K562 (cell line): ENCODE data around the gene ZDHHC12. TPM values are rescaled to one million over a fixed set of nuclear protein-coding genes. Genes with fewer than 3 reads are reported as not detected.

Experiments used
- CBX1 ChIP-seq: sonication (generic); IDR thresholded peaks from 2 replicates; pipeline ENCODE4 v1.6.1; 2016; ENCODE audit warnings: antibody characterized with exemption, low read depth, mild to moderate bottlenecking
- CBX3 ChIP-seq, 2 experiments: IDR thresholded peaks; 1 replicate in 1 of 2; 2 replicates in 1 of 2; pipeline ENCODE4 v1.6.1; 2012; ENCODE audit warnings: inconsistent platforms in 2 of 2, low read length in 2 of 2, borderline replicate concordance in 1 of 2, control low read depth in 1 of 2
- FOXP1 ChIP-seq: sonication (generic); formaldehyde crosslinking; IDR thresholded peaks from 2 replicates; pipeline ENCODE4 v1.8.0; 2022; ENCODE audit warnings: mild to moderate bottlenecking, missing genetic modification reagents
- NFE2L1 ChIP-seq: fragments of 450-650 bp; IDR thresholded peaks from 2 replicates; pipeline ENCODE4 v1.6.1; 2016; ENCODE audit warnings: missing genetic modification characterization, low read depth, mild to moderate bottlenecking, missing compliant biosample characterization, moderate library complexity, borderline replicate concordance
- NR1H2 ChIP-seq: sonication (generic); formaldehyde crosslinking; IDR thresholded peaks from 2 replicates; pipeline ENCODE4 v1.4.0; 2020; ENCODE audit warnings: mild to moderate bottlenecking, missing genetic modification reagents
- SIN3A ChIP-seq, 2 experiments: fragments of 150-350 bp in 1 of 2; IDR thresholded peaks; 2 replicates each; pipeline ENCODE4 v1.6.1; 2011 to 2016; ENCODE audit warnings: borderline replicate concordance in 2 of 2, low read depth in 2 of 2, low read length in 2 of 2, mild to moderate bottlenecking in 2 of 2, moderate library complexity in 2 of 2; ENCODE audit not compliant: control insufficient read depth in 1 of 2
- STAT6 ChIP-seq: sonication (generic); formaldehyde crosslinking; IDR thresholded peaks from 2 replicates; pipeline ENCODE4 v1.8.1; 2023; ENCODE audit warnings: mild to moderate bottlenecking, missing genetic modification reagents
- TBL1XR1 ChIP-seq, 2 experiments: IDR thresholded peaks; 2 replicates each; pipeline ENCODE4 v1.6.1; 2012; ENCODE audit warnings: improper control_type of control experiment in 2 of 2, low read length in 2 of 2, mild to moderate bottlenecking in 1 of 2
- ZEB2 ChIP-seq: fragments of 450-650 bp; IDR thresholded peaks from 2 replicates; pipeline ENCODE4 v1.6.1; 2016
- ZFP36 ChIP-seq: fragments of 150-350 bp; IDR thresholded peaks from 2 replicates; pipeline ENCODE4 v1.6.1; 2018; ENCODE audit warnings: low read length, low read depth; ENCODE audit not compliant: partially characterized antibody
- ZNF217 ChIP-seq: sonication (generic); formaldehyde crosslinking; IDR thresholded peaks from 2 replicates; pipeline ENCODE4 v1.8.0; 2022; ENCODE audit warnings: mild to moderate bottlenecking, missing genetic modification reagents
- ZNF24 ChIP-seq: fragments of 450-650 bp; IDR thresholded peaks from 2 replicates; pipeline ENCODE4 v1.6.1; 2016
- polyA plus RNA-seq, 8 experiments: library from polyadenylated mRNA; depleted of rRNA in 4 of 8; stranded (reverse) in 5 of 8; unstranded in 3 of 8; fragments of >200 nt; fragmentation: Nextera tagmentation in 2 of 8; fragmentation: Illumina TruSeq in 1 of 8; extraction: Ambion mirVana in 2 of 8; extraction: Trizol in 1 of 8; gene quantifications; 2 replicates each; pipeline versions ENCODE4 v1.2.1 to v1.2.3, GENCODE V29; 2011 to 2014; ENCODE audit warnings: inconsistent platforms in 1 of 8, missing spikeins in 1 of 8
- total RNA-seq, 7 experiments: library from RNA; depleted of rRNA in 6 of 7; stranded (reverse); fragments of >200 nt in 6 of 7; fragmentation: Illumina TruSeq in 2 of 7; extraction: Trizol in 2 of 7; gene quantifications; 2 replicates each; pipeline versions ENCODE4 v1.2.1 to v1.2.3, GENCODE V29; 2011 to 2021; ENCODE audit warnings: low replicate concordance in 1 of 7
- TF ChIP-seq, protein P1 (sequence below): fragments of 450-650 bp; IDR thresholded peaks from 2 replicates; pipeline ENCODE4 v1.6.1; 2016; ENCODE audit warnings: borderline replicate concordance
- TF ChIP-seq, protein P2 (sequence below): sonication (generic); formaldehyde crosslinking; IDR thresholded peaks from 2 replicates; pipeline ENCODE4 v1.9.0; 2022; ENCODE audit warnings: mild to moderate bottlenecking, missing genetic modification reagents
- TF ChIP-seq, protein P3 (sequence below): fragments of 250-450 bp; sonication (Bioruptor Pico); IDR thresholded peaks from 2 replicates; pipeline ENCODE4 v1.5.0; 2020; ENCODE audit warnings: mild to moderate bottlenecking, borderline replicate concordance

ZDHHC12 gene
- total and polyA plus RNA-seq, 9 of the 15 experiments (the other 6 are each of a cell fraction or from before 2014, with no cell fraction given): 0.21 to 38.0 (median 13.8) TPM

- no peak for TF ChIP-seq TBL1XR1 (IDR thresholded peaks at IDR 0.05; ENCODE audit: low read length in 2 of 2)
- no peak for TF ChIP-seq CBX1
- TF ChIP-seq ZEB2: 0 out of 2 replicates have a peak, but pooled peaks have one; percentile 25
- no peak for TF ChIP-seq ZFP36
- TF ChIP-seq SIN3A (IDR thresholded peaks at IDR 0.05; ENCODE audit: borderline replicate concordance in 2 of 2, control insufficient read depth in 1 of 2, low read depth in 2 of 2, low read length in 2 of 2): no peak
- TF ChIP-seq CBX3 (IDR thresholded peaks at IDR 0.05; ENCODE audit: borderline replicate concordance in 1 of 2, low read length in 2 of 2): no peak
- TF ChIP-seq, protein P1, sequence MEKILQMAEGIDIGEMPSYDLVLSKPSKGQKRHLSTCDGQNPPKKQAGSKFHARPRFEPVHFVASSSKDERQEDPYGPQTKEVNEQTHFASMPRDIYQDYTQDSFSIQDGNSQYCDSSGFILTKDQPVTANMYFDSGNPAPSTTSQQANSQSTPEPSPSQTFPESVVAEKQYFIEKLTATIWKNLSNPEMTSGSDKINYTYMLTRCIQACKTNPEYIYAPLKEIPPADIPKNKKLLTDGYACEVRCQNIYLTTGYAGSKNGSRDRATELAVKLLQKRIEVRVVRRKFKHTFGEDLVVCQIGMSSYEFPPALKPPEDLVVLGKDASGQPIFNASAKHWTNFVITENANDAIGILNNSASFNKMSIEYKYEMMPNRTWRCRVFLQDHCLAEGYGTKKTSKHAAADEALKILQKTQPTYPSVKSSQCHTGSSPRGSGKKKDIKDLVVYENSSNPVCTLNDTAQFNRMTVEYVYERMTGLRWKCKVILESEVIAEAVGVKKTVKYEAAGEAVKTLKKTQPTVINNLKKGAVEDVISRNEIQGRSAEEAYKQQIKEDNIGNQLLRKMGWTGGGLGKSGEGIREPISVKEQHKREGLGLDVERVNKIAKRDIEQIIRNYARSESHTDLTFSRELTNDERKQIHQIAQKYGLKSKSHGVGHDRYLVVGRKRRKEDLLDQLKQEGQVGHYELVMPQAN: peak; percentile 43; the same call in 1 of the 2 replicates
- no peak for TF ChIP-seq ZNF24
- 0 out of 2 replicates have a peak, but pooled peaks have one; percentile 4 for TF ChIP-seq NR1H2
- 0 out of 2 replicates have a peak, but pooled peaks have one; percentile 56 for TF ChIP-seq STAT6 (CRISPR knock-in tag)
- TF ChIP-seq NFE2L1: no peak
- TF ChIP-seq FOXP1 (CRISPR knock-in tag): 0 out of 2 replicates have a peak, but pooled peaks have one; percentile 15
- no peak for TF ChIP-seq ZNF217 (CRISPR knock-in tag)
- TF ChIP-seq, protein P2, sequence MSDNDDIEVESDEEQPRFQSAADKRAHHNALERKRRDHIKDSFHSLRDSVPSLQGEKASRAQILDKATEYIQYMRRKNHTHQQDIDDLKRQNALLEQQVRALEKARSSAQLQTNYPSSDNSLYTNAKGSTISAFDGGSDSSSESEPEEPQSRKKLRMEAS (CRISPR knock-in tag): no peak
- TF ChIP-seq, protein P3, sequence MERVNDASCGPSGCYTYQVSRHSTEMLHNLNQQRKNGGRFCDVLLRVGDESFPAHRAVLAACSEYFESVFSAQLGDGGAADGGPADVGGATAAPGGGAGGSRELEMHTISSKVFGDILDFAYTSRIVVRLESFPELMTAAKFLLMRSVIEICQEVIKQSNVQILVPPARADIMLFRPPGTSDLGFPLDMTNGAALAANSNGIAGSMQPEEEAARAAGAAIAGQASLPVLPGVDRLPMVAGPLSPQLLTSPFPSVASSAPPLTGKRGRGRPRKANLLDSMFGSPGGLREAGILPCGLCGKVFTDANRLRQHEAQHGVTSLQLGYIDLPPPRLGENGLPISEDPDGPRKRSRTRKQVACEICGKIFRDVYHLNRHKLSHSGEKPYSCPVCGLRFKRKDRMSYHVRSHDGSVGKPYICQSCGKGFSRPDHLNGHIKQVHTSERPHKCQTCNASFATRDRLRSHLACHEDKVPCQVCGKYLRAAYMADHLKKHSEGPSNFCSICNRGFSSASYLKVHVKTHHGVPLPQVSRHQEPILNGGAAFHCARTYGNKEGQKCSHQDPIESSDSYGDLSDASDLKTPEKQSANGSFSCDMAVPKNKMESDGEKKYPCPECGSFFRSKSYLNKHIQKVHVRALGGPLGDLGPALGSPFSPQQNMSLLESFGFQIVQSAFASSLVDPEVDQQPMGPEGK (CRISPR knock-in tag): no peak
Observed at GRCh38 chr9:128771094-128771721, 47.3 kb upstream of the ZDHHC12 start (continued).
